ENCODE measurements around the gene SLC39A1.
A peak's percentile ranks its signal among the peaks of the same experiment; 100 is the strongest.

SLC39A1 gene

GRCh38 chr1:153945131-153945794 is 18.1 kb downstream of the SLC39A1 start:
- peak; percentile 47 for DNase-seq (ENCODE audit: low read depth)
- peak overlapping the region; percentile 88 for H3K9ac ChIP-seq (ENCODE audit: low read length)
- no peaks in the 10 kb centered on the region for H3K9me3 ChIP-seq (ENCODE audit: control insufficient read depth, low read length)
- peaks cover 22% of the 10 kb centered on the region for H3K4me1 ChIP-seq (ENCODE audit: control insufficient read depth, insufficient read depth, low read length)
- no peaks in the 10 kb centered on the region for H3K27me3 ChIP-seq (replicated peaks; ENCODE audit: control insufficient read depth, insufficient read depth, low read length)
- H3K4me3 ChIP-seq (ENCODE audit: low read length): peak overlapping the region; percentile 84
- peaks cover 38% of the 10 kb centered on the region for H3K36me3 ChIP-seq (ENCODE audit: control insufficient read depth, insufficient read depth, low read length, severe bottlenecking)

- peaks cover 39% of the 10 kb centered on the region for H3K36me3 ChIP-seq (ENCODE audit: control insufficient read depth, insufficient read depth, low read length, severe bottlenecking)
- peak overlapping the region; percentile 88 for H3K9ac ChIP-seq (ENCODE audit: low read length)
- DNase-seq (ENCODE audit: low read depth): no peak
- H3K27me3 ChIP-seq (replicated peaks; ENCODE audit: control insufficient read depth, insufficient read depth, low read length): no peaks in the 10 kb centered on the region
- H3K9me3 ChIP-seq (ENCODE audit: control insufficient read depth, low read length): no peaks in the 10 kb centered on the region
- H3K4me3 ChIP-seq (ENCODE audit: low read length): peak overlapping the region; percentile 84
- peaks cover 22% of the 10 kb centered on the region for H3K4me1 ChIP-seq (ENCODE audit: control insufficient read depth, insufficient read depth, low read length)
Measured at GRCh38 chr1:153944827-153945117, 18.6 kb downstream of the SLC39A1 start.

- H3K4me3 ChIP-seq (ENCODE audit: low read length): no peak overlapping the region
- peaks cover 40% of the 10 kb centered on the region for H3K36me3 ChIP-seq (ENCODE audit: control insufficient read depth, insufficient read depth, low read length, severe bottlenecking)
Measured at GRCh38 chr1:153944005-153944826, 19.1 kb downstream of the SLC39A1 start.

GRCh38 chr1:153942766-153943549 is 20.4 kb downstream of the SLC39A1 start:
- peaks cover 27% of the 10 kb centered on the region for H3K36me3 ChIP-seq (ENCODE audit: control insufficient read depth, insufficient read depth, low read length, severe bottlenecking)

More at GRCh38 chr1:153944005-153944826, 19.1 kb downstream of the SLC39A1 start:
- no peaks in the 10 kb centered on the region for H3K9me3 ChIP-seq (ENCODE audit: control insufficient read depth, low read length)
- no peaks in the 10 kb centered on the region for H3K27me3 ChIP-seq (replicated peaks; ENCODE audit: control insufficient read depth, insufficient read depth, low read length)
- DNase-seq (ENCODE audit: low read depth): peak; percentile 8
- H3K4me1 ChIP-seq (ENCODE audit: control insufficient read depth, insufficient read depth, low read length): peaks cover 22% of the 10 kb centered on the region
- no peak overlapping the region for H3K9ac ChIP-seq (ENCODE audit: low read length)

GRCh38 chr1:153941826-153942725 is 21.3 kb downstream of the SLC39A1 start:
- Histone ChIP-seq H3K27me3 (replicated peaks; ENCODE audit: control insufficient read depth, insufficient read depth, low read length) (no peaks in the 10 kb centered on the region), H3K36me3 (ENCODE audit: control insufficient read depth, insufficient read depth, low read length, severe bottlenecking) (peaks cover 32% of the 10 kb centered on the region)

More at GRCh38 chr1:153942766-153943549, 20.4 kb downstream of the SLC39A1 start:
- no peak for DNase-seq (ENCODE audit: low read depth)
- H3K9ac ChIP-seq (ENCODE audit: low read length): no peak overlapping the region
- H3K4me3 ChIP-seq (ENCODE audit: low read length): no peak overlapping the region
- peaks cover 22% of the 10 kb centered on the region for H3K4me1 ChIP-seq (ENCODE audit: control insufficient read depth, insufficient read depth, low read length)
- no peaks in the 10 kb centered on the region for H3K9me3 ChIP-seq (ENCODE audit: control insufficient read depth, low read length)
- H3K27me3 ChIP-seq (replicated peaks; ENCODE audit: control insufficient read depth, insufficient read depth, low read length): no peaks in the 10 kb centered on the region

GRCh38 chr1:153940756-153941155 is 22.6 kb downstream of the SLC39A1 start:
- peaks cover 16% of the 10 kb centered on the region for H3K4me1 ChIP-seq (ENCODE audit: control insufficient read depth, insufficient read depth, low read length)
- no peak overlapping the region for H3K4me3 ChIP-seq (ENCODE audit: low read length)
- peaks cover 44% of the 10 kb centered on the region for H3K36me3 ChIP-seq (ENCODE audit: control insufficient read depth, insufficient read depth, low read length, severe bottlenecking)
- H3K9me3 ChIP-seq (ENCODE audit: control insufficient read depth, low read length): no peaks in the 10 kb centered on the region
- H3K9ac ChIP-seq (ENCODE audit: low read length): no peak overlapping the region
- no peak for DNase-seq (ENCODE audit: low read depth)
- H3K27me3 ChIP-seq (replicated peaks; ENCODE audit: control insufficient read depth, insufficient read depth, low read length): no peaks in the 10 kb centered on the region

More at GRCh38 chr1:153941826-153942725, 21.3 kb downstream of the SLC39A1 start:
- Histone ChIP-seq H3K4me1 (ENCODE audit: control insufficient read depth, insufficient read depth, low read length) (peaks cover 20% of the 10 kb centered on the region), H3K4me3 (ENCODE audit: low read length) (no peak overlapping the region), H3K9me3 (ENCODE audit: control insufficient read depth, low read length) (no peaks in the 10 kb centered on the region), H3K9ac (ENCODE audit: low read length) (no peak overlapping the region)
- DNase-seq (ENCODE audit: low read depth): no peak

- no peak overlapping the region for H3K9ac ChIP-seq (ENCODE audit: low read length)
- peaks cover 6% of the 10 kb centered on the region for H3K4me1 ChIP-seq (ENCODE audit: control insufficient read depth, insufficient read depth, low read length)
- no peak for DNase-seq (ENCODE audit: low read depth)
- H3K36me3 ChIP-seq (ENCODE audit: control insufficient read depth, insufficient read depth, low read length, severe bottlenecking): peaks cover 54% of the 10 kb centered on the region
- H3K4me3 ChIP-seq (ENCODE audit: low read length): no peak overlapping the region
- H3K27me3 ChIP-seq (replicated peaks; ENCODE audit: control insufficient read depth, insufficient read depth, low read length): no peaks in the 10 kb centered on the region
- no peaks in the 10 kb centered on the region for H3K9me3 ChIP-seq (ENCODE audit: control insufficient read depth, low read length)
Measured at GRCh38 chr1:153939476-153939875, 23.9 kb downstream of the SLC39A1 start.

GRCh38 chr1:153938996-153939395 is 24.3 kb downstream of the SLC39A1 start:
- H3K36me3 ChIP-seq (ENCODE audit: control insufficient read depth, insufficient read depth, low read length, severe bottlenecking): peaks cover 59% of the 10 kb centered on the region
- DNase-seq (ENCODE audit: low read depth): no peak
- H3K4me1 ChIP-seq (ENCODE audit: control insufficient read depth, insufficient read depth, low read length): peaks cover 6% of the 10 kb centered on the region
- no peaks in the 10 kb centered on the region for H3K9me3 ChIP-seq (ENCODE audit: control insufficient read depth, low read length)
- H3K27me3 ChIP-seq (replicated peaks; ENCODE audit: control insufficient read depth, insufficient read depth, low read length): no peaks in the 10 kb centered on the region
- no peak overlapping the region for H3K9ac ChIP-seq (ENCODE audit: low read length)
- H3K4me3 ChIP-seq (ENCODE audit: low read length): no peak overlapping the region

GRCh38 chr1:153937331-153937730 is 26.0 kb downstream of the SLC39A1 start:
- H3K27me3 ChIP-seq (replicated peaks; ENCODE audit: control insufficient read depth, insufficient read depth, low read length): no peaks in the 10 kb centered on the region
- no peak overlapping the region for H3K9ac ChIP-seq (ENCODE audit: low read length)
- H3K9me3 ChIP-seq (ENCODE audit: control insufficient read depth, low read length): no peaks in the 10 kb centered on the region
- peaks cover 70% of the 10 kb centered on the region for H3K36me3 ChIP-seq (ENCODE audit: control insufficient read depth, insufficient read depth, low read length, severe bottlenecking)
- H3K4me3 ChIP-seq (ENCODE audit: low read length): no peak overlapping the region
- no peak for DNase-seq (ENCODE audit: low read depth)
- no peaks in the 10 kb centered on the region for H3K4me1 ChIP-seq (ENCODE audit: control insufficient read depth, insufficient read depth, low read length)

GRCh38 chr1:153936011-153936802 is 27.1 kb downstream of the SLC39A1 start:
- Histone ChIP-seq H3K27me3 (replicated peaks; ENCODE audit: control insufficient read depth, insufficient read depth, low read length) (no peaks in the 10 kb centered on the region), H3K9ac (ENCODE audit: low read length) (no peak overlapping the region), H3K36me3 (ENCODE audit: control insufficient read depth, insufficient read depth, low read length, severe bottlenecking) (peaks cover 69% of the 10 kb centered on the region), H3K9me3 (ENCODE audit: control insufficient read depth, low read length) (no peaks in the 10 kb centered on the region), H3K4me1 (ENCODE audit: control insufficient read depth, insufficient read depth, low read length) (no peaks in the 10 kb centered on the region), H3K4me3 (ENCODE audit: low read length) (no peak overlapping the region)
- DNase-seq (ENCODE audit: low read depth): no peak

All from adipocyte (in vitro differentiated cells).